Fibroblast of lung (primary cell): ENCODE measurements around the gene TMEM270. TPM values are rescaled to one million over a fixed set of nuclear protein-coding genes. Genes with fewer than 3 reads are reported as not detected.

Source experiments
- DNase-seq, 2 donors: peaks; one replicate each; pipeline versions ENCODE4 v3.0.0 to v3.0.0-alpha.2; 2010; ENCODE audit warnings: low read depth in 2 of 2
- H2AFZ ChIP-seq: 2 replicates; pipeline ENCODE4 v1.5.1; 2012; ENCODE audit warnings: low read length, control low read depth, inconsistent platforms
- H3K27ac ChIP-seq: 2 replicates; pipeline ENCODE4 v1.5.1; 2011; ENCODE audit warnings: low read length, control low read depth; ENCODE audit not compliant: insufficient read depth
- H3K27me3 ChIP-seq: 2 replicates; pipeline ENCODE4 v1.5.1; 2011; ENCODE audit warnings: mild to moderate bottlenecking, low read length; ENCODE audit not compliant: control insufficient read depth, insufficient read depth
- H3K36me3 ChIP-seq: 2 replicates; pipeline ENCODE4 v1.5.1; 2011; ENCODE audit warnings: low read length; ENCODE audit not compliant: control insufficient read depth, insufficient read depth
- H3K4me1 ChIP-seq: 2 replicates; pipeline ENCODE4 v1.5.1; 2011; ENCODE audit warnings: low read length; ENCODE audit not compliant: control insufficient read depth, insufficient read depth; ENCODE audit errors: extremely low read depth
- H3K4me2 ChIP-seq: 2 replicates; pipeline ENCODE4 v1.5.1; 2011; ENCODE audit warnings: low read length, control low read depth; ENCODE audit not compliant: insufficient read depth; ENCODE audit errors: extremely low read depth
- H3K4me3 ChIP-seq, 4 experiments: fragments of 200-600 bp in 1 of 4; sonication (generic) in 1 of 4; replicated peaks in 1 of 4; 2 replicates each; pipeline ENCODE4 v1.5.1; 2011 to 2016; ENCODE audit warnings: low read length in 4 of 4, low read depth in 3 of 4, mild to moderate bottlenecking in 3 of 4, control low read depth in 2 of 4, inconsistent platforms in 1 of 4, mixed read lengths in 1 of 4; ENCODE audit not compliant: insufficient read depth in 1 of 4; ENCODE audit errors: control extremely low read depth in 1 of 4
- H3K79me2 ChIP-seq: 2 replicates; pipeline ENCODE4 v1.5.1; 2012; ENCODE audit warnings: mild to moderate bottlenecking, low read length, inconsistent platforms; ENCODE audit not compliant: control insufficient read depth, insufficient read depth
- H3K9ac ChIP-seq: 2 replicates; pipeline ENCODE4 v1.5.1; 2011; ENCODE audit warnings: mild to moderate bottlenecking, low read length, control low read depth; ENCODE audit not compliant: insufficient read depth
- H3K9me3 ChIP-seq: 2 replicates; pipeline ENCODE4 v1.5.1; 2012; ENCODE audit warnings: low read depth, low read length; ENCODE audit not compliant: control insufficient read depth, insufficient read depth
- H4K20me1 ChIP-seq: 2 replicates; pipeline ENCODE4 v1.5.1; 2011; ENCODE audit warnings: low read length; ENCODE audit not compliant: control insufficient read depth, insufficient read depth; ENCODE audit errors: extremely low read depth
- EZH2 ChIP-seq: IDR thresholded peaks from 2 replicates; pipeline ENCODE4 v1.5.1; 2012; ENCODE audit warnings: low read length, control low read depth, mild to moderate bottlenecking; ENCODE audit errors: missing control alignments
- polyA plus RNA-seq, 2 donors: library from polyadenylated mRNA; depleted of rRNA in 1 of 2; stranded (reverse) in 1 of 2; unstranded in 1 of 2; fragments of >200 nt; gene quantifications; 2 replicates each; pipeline ENCODE4 v1.2.1, GENCODE V29; 2011 to 2012; ENCODE audit warnings: missing spikeins in 1 of 2
- total RNA-seq: library from RNA; depleted of rRNA; stranded (reverse); fragments of >200 nt; gene quantifications from 2 replicates; pipeline ENCODE4 v1.2.1, GENCODE V29; 2014
- TF ChIP-seq, protein P1 (sequence below), 2 donors: IDR thresholded peaks in 1 of 2; conservative IDR thresholded peaks in 1 of 2; 1 replicate in 1 of 2; 2 replicates in 1 of 2; pipeline ENCODE4 v1.5.1; 2011 to 2012; ENCODE audit warnings: low read length in 2 of 2, control low read depth in 1 of 2, inconsistent platforms in 1 of 2, low read depth in 1 of 2, mild to moderate bottlenecking in 1 of 2

Gene TMEM270
- total and polyA plus RNA-seq, 2 donors (not counting 1 experiment from before 2014, with no cell fraction given) = not detected

DNA sequence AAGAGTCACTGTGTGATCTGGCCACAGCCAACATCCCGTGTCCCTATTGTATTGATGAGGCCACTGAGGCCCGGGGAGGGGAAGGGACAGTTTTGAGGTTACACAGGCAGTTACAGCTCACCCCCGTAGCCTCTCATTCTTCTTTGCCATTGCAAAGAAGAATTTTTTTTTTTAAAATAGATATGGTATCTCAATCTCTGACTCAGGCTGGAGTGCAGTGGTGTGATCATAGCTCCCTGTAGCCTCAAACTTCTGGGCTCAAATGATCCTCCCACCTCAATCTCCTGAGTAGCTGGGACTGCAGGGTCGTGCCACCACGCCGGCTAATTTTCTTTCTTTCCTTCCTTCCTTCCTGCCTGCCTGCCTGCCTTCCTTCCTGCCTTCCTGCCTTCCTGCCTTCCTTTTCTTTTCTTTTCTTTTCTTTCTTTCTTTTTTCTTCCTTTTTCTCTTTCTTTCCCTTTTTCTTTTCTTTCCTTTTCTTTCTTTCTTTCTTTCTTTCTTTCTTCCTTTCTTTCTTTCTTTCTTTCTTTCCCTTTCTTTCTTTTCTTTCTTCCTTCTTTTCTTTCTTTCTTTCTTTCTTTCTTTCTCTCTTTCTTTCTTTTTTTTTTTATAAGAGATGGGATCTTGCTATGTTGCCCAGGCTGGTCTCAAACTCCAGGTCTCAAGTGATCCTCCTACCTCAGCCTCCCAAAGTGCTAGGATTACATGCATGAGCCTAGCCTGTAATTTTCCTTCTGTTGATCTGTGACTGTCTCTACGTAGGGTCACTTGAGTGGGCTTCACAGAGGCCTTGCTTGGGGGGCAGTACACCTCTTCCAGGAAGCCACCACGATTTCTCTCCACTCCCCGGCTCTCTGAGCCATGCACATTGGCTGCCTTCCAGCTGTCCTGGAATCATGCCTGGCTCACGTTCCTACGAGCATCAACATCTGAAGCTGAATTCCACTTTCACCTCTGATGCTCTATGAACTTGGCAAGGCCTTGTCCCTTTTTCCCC lies 31.3 kb downstream of the TMEM270 start:
- DNase-seq = peak; percentile 68 to 75
- Histone ChIP-seq H3K9ac (no peak overlapping the region), H3K36me3 (no peaks in the 10 kb centered on the region), H3K4me1 (peaks cover 30% of the 10 kb centered on the region), H2AFZ (no peak overlapping the region), H4K20me1 (no peaks in the 10 kb centered on the region), H3K27ac (peak overlapping the region; percentile 46), H3K79me2 (no peaks in the 10 kb centered on the region), H3K4me2 (no peak overlapping the region), H3K9me3 (no peaks in the 10 kb centered on the region), H3K27me3 (no peaks in the 10 kb centered on the region), H3K4me3 (no peak overlapping the region)
- TF ChIP-seq, protein P1, sequence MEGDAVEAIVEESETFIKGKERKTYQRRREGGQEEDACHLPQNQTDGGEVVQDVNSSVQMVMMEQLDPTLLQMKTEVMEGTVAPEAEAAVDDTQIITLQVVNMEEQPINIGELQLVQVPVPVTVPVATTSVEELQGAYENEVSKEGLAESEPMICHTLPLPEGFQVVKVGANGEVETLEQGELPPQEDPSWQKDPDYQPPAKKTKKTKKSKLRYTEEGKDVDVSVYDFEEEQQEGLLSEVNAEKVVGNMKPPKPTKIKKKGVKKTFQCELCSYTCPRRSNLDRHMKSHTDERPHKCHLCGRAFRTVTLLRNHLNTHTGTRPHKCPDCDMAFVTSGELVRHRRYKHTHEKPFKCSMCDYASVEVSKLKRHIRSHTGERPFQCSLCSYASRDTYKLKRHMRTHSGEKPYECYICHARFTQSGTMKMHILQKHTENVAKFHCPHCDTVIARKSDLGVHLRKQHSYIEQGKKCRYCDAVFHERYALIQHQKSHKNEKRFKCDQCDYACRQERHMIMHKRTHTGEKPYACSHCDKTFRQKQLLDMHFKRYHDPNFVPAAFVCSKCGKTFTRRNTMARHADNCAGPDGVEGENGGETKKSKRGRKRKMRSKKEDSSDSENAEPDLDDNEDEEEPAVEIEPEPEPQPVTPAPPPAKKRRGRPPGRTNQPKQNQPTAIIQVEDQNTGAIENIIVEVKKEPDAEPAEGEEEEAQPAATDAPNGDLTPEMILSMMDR (conservative IDR thresholded peaks at IDR 0.05 in 1 of 2, IDR thresholded peaks at IDR 0.05 in 1 of 2; ENCODE audit: low read depth in 1 of 2, low read length in 2 of 2) = no peak
- no peak for TF ChIP-seq EZH2

DNA sequence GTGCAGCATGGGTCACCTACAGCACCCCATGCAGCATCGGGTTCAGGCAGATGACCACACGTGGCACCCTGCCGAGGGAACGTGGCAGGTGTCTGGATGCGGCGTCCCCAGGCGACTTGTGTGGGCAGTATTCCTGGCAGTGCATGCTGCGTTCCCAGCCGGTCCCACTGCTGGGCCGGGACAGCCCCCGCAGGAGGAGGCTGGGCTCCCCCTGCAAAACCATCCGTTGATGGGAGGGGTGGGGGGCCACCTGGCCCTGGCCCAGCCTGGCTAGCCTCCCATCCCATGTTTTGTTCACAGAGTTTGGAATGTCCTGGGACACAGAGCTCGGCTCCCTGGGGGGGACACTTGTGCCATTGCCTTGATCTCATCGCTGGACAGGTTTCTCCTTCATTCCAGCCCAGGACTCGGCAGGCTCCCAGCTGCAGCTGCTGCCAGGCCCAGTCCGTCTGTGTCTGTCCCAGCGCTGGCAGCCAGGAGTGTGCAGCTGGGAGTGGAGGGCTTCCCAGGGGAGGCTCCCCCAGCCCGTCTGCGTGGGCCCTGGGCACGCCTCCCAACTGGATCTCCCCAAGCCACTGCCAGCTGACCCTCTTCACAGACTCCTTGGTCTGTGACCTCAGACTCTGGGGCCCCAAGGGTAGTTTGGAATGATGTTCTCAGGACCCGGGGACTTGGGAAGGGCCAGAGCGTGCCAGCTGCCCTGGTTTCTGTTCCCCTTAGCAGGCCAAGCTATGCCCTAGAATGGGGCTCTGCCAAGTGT lies 32.6 kb downstream of the TMEM270 start:
- Histone ChIP-seq H3K9ac (peak overlapping the region; percentile 42), H3K4me3 (no peak overlapping the region), H3K4me2 (peak overlapping the region; percentile 38), H3K79me2 (no peaks in the 10 kb centered on the region), H3K36me3 (no peaks in the 10 kb centered on the region), H3K27ac (peak overlapping the region; percentile 84), H3K27me3 (no peaks in the 10 kb centered on the region), H3K9me3 (no peaks in the 10 kb centered on the region), H2AFZ (no peak overlapping the region), H3K4me1 (peaks cover 33% of the 10 kb centered on the region), H4K20me1 (no peaks in the 10 kb centered on the region)
- TF ChIP-seq, protein P1 (conservative IDR thresholded peaks at IDR 0.05 in 1 of 2, IDR thresholded peaks at IDR 0.05 in 1 of 2; ENCODE audit: low read depth in 1 of 2, low read length in 2 of 2) = no peak
- no peak for TF ChIP-seq EZH2
- peak; percentile 61 to 62 for DNase-seq

DNA sequence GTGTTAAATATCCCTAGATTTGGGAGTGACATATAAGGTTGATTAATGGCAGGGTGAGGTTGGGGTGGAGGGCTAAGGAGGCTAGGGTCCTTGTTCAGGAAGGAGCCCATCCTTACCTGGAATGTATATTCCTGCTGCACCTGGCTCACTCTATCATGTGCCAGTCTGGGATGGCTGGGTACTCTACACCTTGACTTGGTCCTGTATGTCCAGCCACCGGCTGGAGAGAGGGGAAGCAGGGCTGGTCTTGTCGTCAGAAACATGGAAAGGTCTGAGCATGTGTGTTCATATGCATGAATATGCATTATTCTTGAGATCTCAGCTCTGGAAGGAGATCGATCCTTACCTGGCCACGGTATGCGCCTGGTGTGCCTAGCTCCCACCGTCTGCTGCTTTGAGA lies 33.2 kb downstream of the TMEM270 start:
- Histone ChIP-seq H3K36me3 (no peaks in the 10 kb centered on the region), H3K27me3 (no peaks in the 10 kb centered on the region), H3K4me1 (peaks cover 34% of the 10 kb centered on the region), H4K20me1 (no peaks in the 10 kb centered on the region), H3K4me3 (no peak overlapping the region), H2AFZ (no peak overlapping the region), H3K79me2 (no peaks in the 10 kb centered on the region), H3K9ac (peak overlapping the region; percentile 39), H3K27ac (peak overlapping the region; percentile 84), H3K9me3 (no peaks in the 10 kb centered on the region), H3K4me2 (peak overlapping the region; percentile 56)
- DNase-seq = peak in 1 of 2 donors; percentile 8
- TF ChIP-seq EZH2 = no peak
- TF ChIP-seq, protein P1 (conservative IDR thresholded peaks at IDR 0.05 in 1 of 2, IDR thresholded peaks at IDR 0.05 in 1 of 2; ENCODE audit: low read depth in 1 of 2, low read length in 2 of 2) = no peak
